ENCODE results near the gene RERE. TPM values are rescaled to one million over a fixed set of nuclear protein-coding genes. Genes with fewer than 3 reads are reported as not detected.

Gene RERE
- total RNA-seq, 1 donor from 2014 or later, result 1,626 TPM

DNA sequence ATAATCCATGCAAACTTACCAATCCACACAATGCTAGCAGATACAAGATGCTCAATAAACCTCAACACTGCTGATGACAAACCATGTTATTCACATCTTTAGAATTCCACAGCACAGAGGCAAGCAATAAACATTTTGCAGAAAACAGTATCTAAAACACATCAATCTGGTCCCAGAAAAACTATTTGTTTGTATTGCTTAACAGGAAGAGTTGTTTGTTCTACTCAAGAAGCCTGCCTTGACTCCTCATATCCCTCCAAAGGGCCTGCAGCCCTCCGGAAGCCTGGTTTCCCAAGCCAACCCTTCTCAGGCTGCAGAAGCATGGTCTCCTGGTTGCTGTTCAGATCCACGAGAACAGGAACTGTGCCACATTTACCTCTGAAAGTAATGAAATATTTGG, 139.7 kb downstream of the RERE start:
- no peak for DNase-seq (ENCODE audit: low spot score in 2 of 2)
- no peak for FAIRE-seq

DNA sequence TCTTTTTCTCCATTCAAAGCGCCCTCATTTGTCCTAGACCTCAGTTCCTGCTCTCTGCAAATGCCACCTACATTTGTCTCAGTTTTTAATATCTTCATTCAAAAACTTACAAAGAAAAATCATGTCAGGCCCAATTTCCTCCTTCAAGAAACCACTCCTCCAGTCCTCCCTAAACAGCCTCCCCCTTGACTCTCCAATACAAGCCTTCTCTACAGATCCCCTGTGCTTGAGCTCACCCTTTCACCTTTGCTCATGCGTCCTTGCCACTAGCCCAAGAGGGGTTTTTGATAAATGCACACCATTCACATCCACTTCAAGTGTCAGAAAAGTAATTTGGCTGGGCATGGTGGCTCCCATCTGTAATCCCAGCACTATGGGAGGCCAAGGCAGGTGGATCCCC, 140.6 kb downstream of the RERE start:
- DNase-seq (ENCODE audit: low spot score in 2 of 2) (no peak), FAIRE-seq (no peak)

DNA sequence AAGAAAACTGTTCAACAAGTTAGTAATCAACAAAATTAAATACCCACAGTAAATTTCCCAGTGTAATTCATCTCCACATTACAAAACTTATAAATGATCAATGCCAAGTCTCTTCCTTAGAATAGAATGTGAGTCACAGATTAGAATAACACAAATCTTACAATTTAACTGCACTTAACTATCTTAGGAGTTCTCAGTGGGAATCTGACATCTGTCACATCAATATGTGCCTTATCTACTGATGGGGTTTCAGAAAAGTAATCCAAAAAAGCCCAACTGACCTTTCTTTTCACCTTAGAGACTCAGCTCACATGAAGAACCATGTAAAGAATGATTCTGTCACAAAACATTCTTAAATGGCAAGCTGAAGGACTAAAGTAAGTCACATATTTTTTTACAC, 141.4 kb downstream of the RERE start:
- FAIRE-seq (no peak), DNase-seq (ENCODE audit: low spot score in 2 of 2) (no peak)

DNA sequence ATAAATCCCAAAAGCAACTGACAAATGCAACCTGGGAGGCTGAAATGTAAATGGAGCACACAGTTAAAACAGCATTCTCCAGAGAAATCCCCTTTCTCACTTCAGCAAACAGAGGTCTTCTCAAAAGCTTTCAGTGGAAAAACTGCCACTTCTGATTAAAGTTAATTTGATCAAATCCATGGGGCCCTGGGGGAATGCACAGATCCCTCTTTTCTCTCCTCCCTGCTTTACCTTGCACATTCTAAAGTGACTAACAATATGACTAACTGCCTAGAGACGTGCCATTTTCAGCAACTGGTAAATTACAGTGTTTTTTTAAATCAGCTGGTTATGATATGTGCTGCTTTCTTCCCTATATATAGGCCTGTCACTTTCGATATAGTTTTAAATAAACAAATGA, 142.5 kb downstream of the RERE start:
- DNase-seq (ENCODE audit: low spot score in 2 of 2), result no peak
- no peak for FAIRE-seq

DNA sequence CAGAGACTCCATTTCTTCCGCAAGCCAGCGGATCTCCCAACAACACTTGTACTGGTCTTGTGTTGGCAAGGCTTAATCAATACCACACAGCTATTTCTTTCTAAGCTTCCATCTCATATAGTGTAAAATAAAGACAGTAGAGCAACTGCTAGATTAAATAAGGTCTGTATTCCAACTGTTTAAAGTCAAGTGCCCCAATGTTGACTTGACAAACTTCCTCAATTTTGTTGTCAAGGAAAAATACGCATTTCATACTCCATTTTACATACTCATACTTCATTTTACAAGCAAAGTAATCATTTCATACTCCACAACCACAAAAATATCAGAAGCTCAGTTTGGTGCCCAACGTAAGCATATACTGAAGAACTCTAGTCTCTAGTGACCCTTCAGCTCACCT, 143.0 kb downstream of the RERE start:
- no peak for FAIRE-seq
- DNase-seq (ENCODE audit: low spot score in 2 of 2), result no peak

DNA sequence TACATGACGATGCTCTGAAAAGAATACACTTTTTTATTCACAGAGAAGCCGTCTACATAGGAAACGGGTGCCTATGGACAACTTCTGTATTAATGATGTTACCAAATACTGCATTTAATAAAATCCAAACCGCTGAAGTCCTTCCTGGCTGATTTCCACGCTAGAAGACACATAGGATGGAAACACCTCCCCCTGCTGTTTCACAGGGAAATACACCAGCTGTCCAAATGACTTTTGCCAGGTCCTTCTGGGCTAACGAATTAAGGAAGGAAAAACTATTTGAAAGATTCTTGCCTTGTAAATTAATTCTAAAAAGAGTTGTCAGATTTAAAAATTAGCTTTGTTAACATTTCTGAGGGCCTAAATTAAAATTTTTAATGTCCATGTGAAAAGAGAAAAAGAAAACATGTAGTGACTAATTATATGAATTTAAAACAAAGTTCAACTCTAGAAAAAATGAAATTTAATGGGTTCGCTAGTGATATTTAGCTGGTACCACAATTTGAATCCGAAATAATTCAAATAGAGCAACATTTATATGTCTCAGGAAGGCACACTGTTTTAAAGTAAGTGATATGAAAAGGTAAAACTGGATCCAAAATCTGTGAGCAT, 146.0 kb downstream of the RERE start:
- DNase-seq (ENCODE audit: low spot score in 2 of 2) (peak; percentile 27 to 51), FAIRE-seq (peak; percentile 31)

DNA sequence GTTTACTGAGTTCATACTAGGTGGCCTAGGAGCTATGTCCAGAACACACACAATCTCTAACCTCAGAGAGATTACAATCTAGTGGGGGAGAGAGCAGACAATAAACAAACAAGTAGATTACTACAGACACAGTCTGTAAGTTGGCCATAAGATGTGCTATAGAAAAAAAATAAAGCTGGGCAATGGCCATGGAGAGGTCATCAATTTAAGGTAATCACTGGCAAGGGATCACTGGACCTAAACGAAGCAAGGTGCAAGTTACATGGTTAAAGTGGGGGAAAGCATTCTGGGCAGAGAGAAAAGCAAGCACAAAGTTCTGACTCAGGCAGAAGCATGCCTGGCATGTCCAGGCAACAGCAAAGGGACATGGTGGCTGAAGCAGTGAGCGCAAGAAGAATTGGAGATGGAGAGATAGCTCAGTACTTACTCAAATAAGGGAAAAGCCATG, 147.0 kb downstream of the RERE start:
- no peak for FAIRE-seq
- no peak for DNase-seq (ENCODE audit: low spot score in 2 of 2)

DNA sequence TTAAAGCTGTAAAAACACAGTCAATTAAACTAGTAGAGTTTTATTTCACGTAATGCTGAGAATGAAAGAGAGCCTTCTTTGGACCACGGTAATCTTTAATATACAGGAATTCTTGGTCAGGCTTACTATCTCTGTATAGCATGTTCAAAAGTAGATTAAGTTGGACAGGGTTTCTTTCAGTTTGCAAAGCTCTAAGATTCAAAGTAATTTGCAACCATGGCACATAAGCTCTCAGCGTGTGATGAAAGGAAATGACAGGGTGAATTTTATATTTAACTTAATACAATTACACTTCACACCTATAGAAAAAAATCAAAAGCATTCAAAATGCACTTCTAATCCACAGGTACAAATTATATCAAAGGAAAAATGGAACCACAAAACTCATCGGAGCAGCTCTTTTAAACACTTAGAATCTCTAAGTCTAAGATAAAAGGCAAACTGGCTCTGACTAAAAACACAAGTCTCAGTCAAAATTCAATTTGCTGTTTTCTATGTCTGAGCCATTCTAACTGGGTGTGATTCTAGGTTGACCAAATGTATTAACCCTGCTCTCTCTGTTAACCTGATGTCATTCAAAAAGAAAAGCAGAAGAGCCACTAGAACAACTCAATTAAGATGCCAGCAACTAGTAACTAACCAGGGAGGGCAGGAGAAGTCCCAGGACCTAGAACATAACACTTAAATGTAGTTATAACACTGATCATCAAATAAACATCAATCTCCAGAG, 147.7 kb downstream of the RERE start:
- no peak for DNase-seq (ENCODE audit: low spot score in 2 of 2)
- FAIRE-seq, result no peak

DNA sequence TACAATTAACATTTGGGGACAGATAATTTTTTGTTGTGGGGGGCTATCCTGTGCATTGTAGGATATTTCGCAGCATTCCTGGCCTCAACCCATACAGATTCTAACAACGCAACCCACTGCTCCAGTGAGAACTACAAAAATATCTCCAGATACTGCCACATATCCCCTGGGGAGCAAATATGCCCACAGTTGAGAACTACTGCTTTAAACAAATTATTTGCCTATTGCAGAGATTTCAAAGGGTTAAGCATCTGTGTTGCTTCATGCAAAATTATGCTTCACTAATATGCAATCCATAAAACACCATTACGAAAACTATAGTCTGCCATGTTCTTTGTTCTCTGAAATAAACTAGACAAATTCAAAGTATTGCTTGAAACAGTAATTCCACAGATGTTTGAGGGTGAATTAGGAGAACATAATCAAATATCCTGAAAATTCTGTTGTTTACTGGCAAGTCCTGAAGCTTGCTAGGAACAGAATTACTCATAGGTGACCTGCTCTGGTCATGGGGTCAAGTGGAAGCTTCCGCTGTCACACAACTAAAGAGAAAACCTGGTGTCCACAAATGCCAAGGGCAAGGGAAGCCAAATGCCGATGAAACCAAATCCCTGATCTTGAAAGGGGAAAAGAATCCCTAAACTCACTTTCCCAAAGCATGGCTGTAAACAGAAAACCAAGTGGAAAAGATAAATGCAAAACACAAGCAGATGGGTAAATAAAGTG, 149.4 kb downstream of the RERE start:
- DNase-seq (ENCODE audit: low spot score in 2 of 2) (no peak), FAIRE-seq (no peak)

DNA sequence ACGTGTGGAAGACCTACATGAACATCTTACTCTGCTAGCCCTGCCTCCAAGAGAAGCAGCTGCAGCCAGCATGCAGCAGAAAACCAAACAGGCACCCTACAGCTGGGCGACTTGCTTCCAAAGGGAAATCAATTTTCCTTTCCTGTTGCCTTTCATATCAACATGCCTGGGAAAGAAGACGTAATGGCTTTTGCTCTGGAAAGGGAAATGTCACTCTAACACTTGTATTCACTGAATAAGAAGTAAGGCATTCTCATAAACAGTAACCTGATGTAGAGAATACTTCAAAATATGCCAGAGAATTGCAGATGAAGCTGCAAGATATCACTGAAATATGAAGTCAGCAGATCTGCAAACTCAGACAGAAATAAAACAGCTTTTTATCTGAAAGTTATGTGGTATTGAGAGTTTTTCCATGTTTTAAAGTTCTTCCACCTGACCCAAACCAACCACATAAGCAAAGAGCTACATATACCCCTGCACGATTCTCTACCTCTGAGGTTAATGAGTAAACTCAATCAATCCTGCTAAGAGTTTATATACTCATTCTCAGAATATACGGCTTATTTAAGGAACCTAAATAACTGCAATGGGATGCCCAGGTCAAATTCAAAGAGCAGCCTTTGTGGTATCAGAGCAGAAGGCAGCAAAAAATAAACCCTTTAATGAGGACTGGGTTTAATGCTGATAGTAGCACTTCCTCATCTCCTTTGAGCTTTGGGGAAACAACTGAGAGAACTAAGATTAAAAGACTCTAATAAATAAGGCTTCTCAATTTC, 150.9 kb downstream of the RERE start:
- no peak for DNase-seq (ENCODE audit: low spot score in 2 of 2)
- FAIRE-seq, result no peak

DNA sequence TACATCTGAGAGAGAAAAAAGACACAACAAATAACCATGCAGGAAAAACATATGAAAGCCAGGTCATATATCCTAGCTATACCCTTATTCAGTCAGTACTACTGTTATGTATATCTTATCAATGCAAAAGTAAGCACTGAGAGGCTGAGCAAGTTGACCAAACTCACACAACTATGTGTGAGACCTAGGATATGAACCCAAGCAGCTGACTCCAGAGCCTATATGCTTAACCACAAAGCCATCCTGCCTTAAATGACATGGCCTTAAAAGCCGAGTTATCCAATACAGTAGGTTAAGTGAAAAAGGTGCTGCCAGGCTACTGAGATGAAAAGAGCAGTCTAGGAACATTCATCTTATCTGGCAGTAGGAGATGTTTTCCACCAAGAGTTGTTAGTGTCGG, 151.6 kb downstream of the RERE start:
- DNase-seq (ENCODE audit: low spot score in 2 of 2) (no peak), FAIRE-seq (no peak)

DNA sequence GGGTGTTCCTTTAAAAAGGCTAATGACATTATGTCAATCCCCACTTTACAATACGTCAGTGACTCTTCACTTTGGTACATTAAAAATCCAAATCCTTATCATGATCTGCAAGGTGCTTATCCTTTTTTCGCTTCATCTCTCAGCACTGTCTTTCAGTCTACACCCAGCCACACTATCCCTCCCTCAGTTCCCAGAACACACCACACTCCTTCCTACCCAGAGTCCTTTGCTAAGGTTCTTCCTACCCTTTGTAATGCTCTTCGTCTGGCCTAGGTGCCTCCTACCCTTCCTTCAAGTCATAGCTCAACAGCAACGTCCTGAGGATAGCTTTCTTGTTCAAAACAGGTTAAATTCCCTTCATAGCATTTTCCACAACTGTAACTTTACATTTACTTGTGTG, 152.6 kb downstream of the RERE start:
- DNase-seq (ENCODE audit: low spot score in 2 of 2) (no peak), FAIRE-seq (no peak)

DNA sequence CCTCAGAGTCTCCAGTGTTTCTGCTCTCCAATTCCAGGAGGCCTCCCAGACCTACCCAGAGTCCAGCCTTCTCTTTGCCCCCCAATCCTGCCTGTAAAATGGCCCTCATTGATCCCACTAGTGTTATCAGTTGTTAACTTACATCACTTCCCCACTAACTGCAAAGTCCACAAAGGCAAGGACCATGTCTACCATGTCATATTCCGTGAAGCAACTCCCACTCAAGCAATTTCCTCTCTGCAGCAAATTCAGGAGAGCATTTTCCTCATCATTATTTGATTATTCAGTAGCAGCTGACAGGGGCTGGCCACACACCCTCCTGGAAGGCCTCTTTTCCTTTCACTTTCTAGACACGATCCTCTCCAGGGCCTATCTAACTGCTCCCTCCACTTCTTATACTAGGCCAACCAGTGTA, 153.5 kb downstream of the RERE start:
- DNase-seq (ENCODE audit: low spot score in 2 of 2) (no peak), FAIRE-seq (no peak)

DNA sequence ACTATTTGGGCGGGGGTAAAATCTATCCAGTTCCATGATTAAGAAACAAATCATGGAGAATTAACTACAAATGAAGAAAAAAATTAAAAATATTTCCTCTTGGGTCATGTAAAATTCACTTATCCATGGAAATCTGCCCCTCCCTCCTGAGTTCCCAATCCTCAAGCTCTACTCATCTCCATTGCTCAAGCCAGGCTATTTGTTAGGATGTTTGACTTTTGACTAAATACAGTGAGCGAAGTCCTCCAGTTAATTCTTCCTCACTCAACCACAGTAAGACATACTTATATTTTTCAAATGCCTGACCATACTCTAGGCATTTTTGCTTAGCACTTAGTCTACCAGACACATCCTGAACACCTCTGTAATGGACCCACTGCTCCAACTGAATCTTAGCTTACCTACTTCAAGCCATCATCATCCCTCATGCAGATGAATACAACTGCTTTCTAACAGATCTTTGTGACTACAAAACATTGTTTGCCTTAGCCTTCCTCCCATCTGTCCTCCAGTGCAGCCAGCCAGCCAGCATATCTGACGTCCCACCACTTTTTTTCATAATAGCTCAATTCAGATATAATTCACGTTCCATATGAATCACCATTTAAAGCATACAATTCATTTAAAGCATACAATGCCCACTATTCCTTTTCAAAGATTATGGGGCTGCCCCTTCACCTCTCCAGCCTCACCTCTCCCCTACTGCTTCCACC, 154.2 kb downstream of the RERE start:
- no peak for FAIRE-seq
- DNase-seq (ENCODE audit: low spot score in 2 of 2), result no peak

DNA sequence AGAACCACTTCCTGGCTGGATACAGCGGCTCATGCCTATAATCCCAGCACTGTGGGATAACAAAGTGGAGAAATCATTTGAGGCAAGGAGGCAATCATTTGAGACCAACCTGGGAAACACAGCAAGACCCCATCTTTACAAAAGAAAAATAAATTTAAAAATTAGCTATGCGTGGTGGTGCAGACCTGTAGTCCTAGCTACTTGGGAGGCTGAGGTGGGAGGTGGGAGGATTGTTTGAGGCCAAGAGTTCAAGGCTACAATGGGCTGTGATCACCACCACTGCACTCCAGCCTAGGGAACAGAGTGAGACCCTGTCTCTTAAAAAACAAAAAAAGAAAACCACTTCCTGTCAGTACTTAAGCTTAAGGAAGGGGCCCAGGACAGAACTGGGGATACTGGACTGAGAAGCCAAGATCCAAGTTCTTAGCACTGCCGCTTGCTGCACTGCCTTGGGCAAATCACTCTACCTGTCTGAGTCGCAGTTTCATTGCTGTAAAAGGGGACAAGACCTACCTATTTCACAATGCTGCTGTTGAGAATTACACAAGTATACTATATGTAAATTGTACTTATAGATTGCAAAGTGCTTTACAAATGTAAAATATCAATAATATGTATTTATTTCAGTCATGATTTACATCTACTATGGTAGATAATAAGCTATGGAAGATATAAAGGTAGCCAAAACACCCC, 154.9 kb downstream of the RERE start:
- FAIRE-seq, result no peak
- no peak for DNase-seq (ENCODE audit: low spot score in 2 of 2)

DNA sequence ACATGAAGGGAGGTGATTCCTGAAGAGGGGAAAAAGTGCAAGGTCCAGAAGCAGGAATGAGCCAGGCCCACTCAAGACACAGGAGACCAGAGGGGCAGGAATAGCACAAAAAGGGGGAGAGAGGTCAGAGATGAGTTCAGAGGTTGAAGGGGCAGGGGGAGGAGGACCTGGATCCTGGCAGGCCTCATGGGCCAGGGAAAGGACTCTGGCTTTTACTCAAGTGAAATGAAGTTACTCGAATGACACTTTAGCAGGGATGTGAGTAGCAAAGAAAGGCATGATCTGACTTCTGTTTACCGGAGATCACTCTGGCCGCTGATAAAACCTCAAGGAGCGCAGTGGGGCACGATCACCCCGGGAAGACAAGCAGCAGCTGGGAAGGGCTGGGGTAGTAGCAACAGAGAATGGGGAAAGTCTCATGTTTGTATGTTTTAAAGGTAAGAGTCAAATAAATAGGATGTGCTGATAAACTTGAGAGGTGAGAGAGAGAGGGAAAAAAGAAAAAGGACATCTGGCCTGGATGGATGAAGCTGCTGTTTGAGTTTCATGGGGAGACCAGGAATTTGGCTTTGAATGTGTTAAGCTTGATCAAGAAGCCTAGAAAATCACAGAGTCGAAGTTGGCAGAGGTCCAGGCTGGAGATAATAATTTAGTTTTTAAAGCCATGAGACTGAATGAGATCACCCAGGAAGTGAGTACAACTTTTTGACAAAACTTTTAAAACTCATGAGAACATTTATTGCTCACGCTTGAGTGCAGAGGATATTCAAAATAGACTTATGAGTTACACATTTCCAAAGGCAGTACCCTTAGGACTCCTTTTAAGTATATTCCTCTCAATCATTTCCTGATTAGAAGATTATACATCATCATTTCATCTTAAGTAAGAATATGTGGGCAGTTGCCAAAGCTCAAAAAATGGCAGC, 156.0 kb downstream of the RERE start:
- DNase-seq (ENCODE audit: low spot score in 2 of 2), result no peak
- no peak for FAIRE-seq

DNA sequence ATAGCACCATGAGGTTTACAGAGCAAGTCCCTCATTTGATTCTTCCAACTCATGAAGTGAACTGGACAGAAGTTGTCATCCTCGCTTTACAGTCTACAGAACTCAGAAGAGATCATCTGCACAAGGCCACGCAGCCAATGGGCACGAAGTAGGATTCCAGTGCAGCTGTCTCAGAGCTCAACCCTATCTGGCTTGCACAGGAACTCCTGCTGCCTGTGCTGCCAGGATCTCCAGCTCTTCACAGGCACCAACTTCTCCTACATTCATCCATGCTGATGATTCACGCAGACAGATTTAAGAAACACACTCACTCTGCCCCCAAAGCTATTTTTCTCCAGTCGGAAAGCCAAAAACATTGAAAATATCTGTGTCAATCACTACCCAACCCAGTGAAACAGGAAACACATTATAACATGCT, 157.0 kb downstream of the RERE start:
- DNase-seq (ENCODE audit: low spot score in 2 of 2) (peak in 1 of 2 donors; percentile 35), FAIRE-seq (no peak)

DNA sequence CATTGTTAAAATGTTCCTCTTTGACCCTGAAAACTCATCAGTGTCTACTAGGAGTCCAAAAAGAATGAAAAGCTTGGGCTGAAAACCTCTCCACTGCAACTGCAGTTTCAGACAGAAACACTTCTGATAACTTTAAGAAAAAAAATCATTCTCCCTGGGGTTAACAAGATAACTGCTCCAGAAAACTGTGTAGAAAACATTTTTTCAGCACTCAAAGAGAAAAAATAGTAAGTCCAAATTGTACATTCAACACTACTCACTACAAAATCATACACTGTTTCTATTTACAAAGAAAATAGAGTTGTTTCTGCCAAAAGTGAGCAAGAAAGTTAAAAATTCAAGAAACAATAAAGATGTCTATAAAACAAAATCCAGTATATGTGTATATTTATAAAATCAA, 157.8 kb downstream of the RERE start:
- DNase-seq (ENCODE audit: low spot score in 2 of 2), result no peak
- FAIRE-seq, result no peak

DNA sequence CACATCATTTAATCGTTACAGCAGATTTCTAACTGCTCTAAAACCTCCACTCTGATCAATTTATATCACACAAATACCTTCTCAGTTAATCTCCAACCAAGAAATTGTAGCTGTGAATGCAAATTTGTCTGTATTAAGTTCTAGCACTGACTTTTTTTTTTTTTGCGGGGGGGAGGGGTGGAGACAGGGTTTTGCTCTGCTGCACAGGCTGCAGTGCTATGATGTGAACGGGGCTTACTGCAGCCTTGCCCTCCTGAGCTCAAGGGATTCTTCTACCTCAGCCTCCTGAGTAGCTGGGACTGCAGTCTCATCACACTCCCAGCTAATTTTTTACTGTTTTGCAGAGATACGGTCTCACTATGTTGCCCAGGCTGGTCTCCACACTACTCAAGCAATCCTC, 163.6 kb downstream of the RERE start:
- FAIRE-seq (no peak), DNase-seq (ENCODE audit: low spot score in 2 of 2) (no peak)
